H1 (cell line): ENCODE results near the gene VSIR. TPM values are rescaled to one million over a fixed set of nuclear protein-coding genes. Genes with fewer than 3 reads are reported as not detected.

ENCODE experiments used
- CTCF ChIA-PET: fragments of 300-600 bp; sonication (Branson Sonifier 250); formaldehyde crosslinking; loops from one replicate; lab custom pipeline; 2021; ENCODE audit not compliant: partially characterized antibody; lab: Charles Lee
- POLR2A ChIA-PET: fragments of 300-600 bp; sonication (Branson Sonifier 250); formaldehyde crosslinking; loops from one replicate; lab custom pipeline; 2021; ENCODE audit warnings: inconsistent platforms; ENCODE audit not compliant: partially characterized antibody; lab: Charles Lee
- DNase-seq, 2 experiments: peaks; one replicate each; pipeline versions ENCODE4 v3.0.0 to v3.0.0-alpha.2; 2010 to 2022; ENCODE audit warnings: low spot score in 2 of 2, low read depth in 1 of 2, mixed read lengths in 1 of 2
- FAIRE-seq: peaks from 2 replicates; lab custom pipeline; 2011; peaks lifted over from hg19 to GRCh38; lab: Jason Lieb, UNC
- H2AFZ ChIP-seq: 2 replicates; pipeline ENCODE4 v1.8.1; 2012; ENCODE audit warnings: low read length, inconsistent platforms
- H2AK5ac ChIP-seq: 2 replicates; pipeline ENCODE4 v1.6.1; 2013; ENCODE audit warnings: low read depth, low read length
- H2BK120ac ChIP-seq: replicated peaks from 2 replicates; pipeline ENCODE3; 2013; ENCODE audit warnings: low read depth, low read length, inconsistent platforms
- H2BK12ac ChIP-seq: 2 replicates; pipeline ENCODE4 v1.6.1; 2013; ENCODE audit warnings: low read depth, low read length
- H2BK15ac ChIP-seq: 2 replicates; pipeline ENCODE4 v1.6.1; 2013; ENCODE audit warnings: low read length
- H2BK20ac ChIP-seq: 2 replicates; pipeline ENCODE4 v1.6.1; 2013; ENCODE audit warnings: low read length
- H2BK5ac ChIP-seq: 2 replicates; pipeline ENCODE4 v1.6.1; 2013; ENCODE audit warnings: low read depth, low read length
- H3K14ac ChIP-seq: 2 replicates; pipeline ENCODE4 v1.6.1; 2013; ENCODE audit warnings: inconsistent platforms; ENCODE audit not compliant: insufficient read length
- H3K18ac ChIP-seq: 2 replicates; pipeline ENCODE4 v1.6.1; 2013; ENCODE audit warnings: low read length; ENCODE audit errors: extremely low read depth
- H3K23ac ChIP-seq: 2 replicates; pipeline ENCODE4 v1.6.1; 2013; ENCODE audit warnings: inconsistent platforms; ENCODE audit not compliant: insufficient read length
- H3K23me2 ChIP-seq: 2 replicates; pipeline ENCODE4 v1.6.1; 2013; ENCODE audit warnings: low read depth, low read length
- H3K27ac ChIP-seq: 2 replicates; pipeline ENCODE4 v1.6.1; 2011; ENCODE audit warnings: low read depth, low read length, inconsistent platforms
- H3K27me3 ChIP-seq, 4 experiments: replicated peaks in 1 of 4; 1 replicate in 1 of 4; 2 replicates in 3 of 4; pipeline versions ENCODE4 v1.6.1 to v1.8.1; 2011 to 2013; ENCODE audit warnings: low read length in 3 of 4, mild to moderate bottlenecking in 3 of 4, inconsistent platforms in 2 of 4, mixed read lengths in 2 of 4, moderate library complexity in 1 of 4; ENCODE audit not compliant: control insufficient read depth in 3 of 4, insufficient read depth in 3 of 4; ENCODE audit errors: extremely low read depth in 1 of 4
- H3K36me3 ChIP-seq, 4 experiments: 2 replicates each; pipeline versions ENCODE4 v1.6.1 to v1.8.1; 2011 to 2013; ENCODE audit warnings: mild to moderate bottlenecking in 4 of 4, low read length in 3 of 4, moderate library complexity in 2 of 4, control low read depth in 1 of 4, inconsistent platforms in 1 of 4; ENCODE audit not compliant: insufficient read depth in 4 of 4, control insufficient read depth in 2 of 4
- H3K4ac ChIP-seq: replicated peaks from 2 replicates; pipeline ENCODE3; 2013; ENCODE audit warnings: low read length, low read depth, mixed read lengths, inconsistent platforms; ENCODE audit not compliant: insufficient read length
- H3K4me1 ChIP-seq, 4 experiments: replicated peaks in 1 of 4; 1 replicate in 1 of 4; 2 replicates in 3 of 4; pipeline versions ENCODE4 v1.6.1 to v1.8.1; 2011 to 2013; ENCODE audit warnings: low read length in 3 of 4, inconsistent platforms in 2 of 4, mixed read lengths in 1 of 4; ENCODE audit not compliant: insufficient read depth in 4 of 4, control insufficient read depth in 3 of 4
- H3K4me2 ChIP-seq, 2 experiments: 2 replicates each; pipeline versions ENCODE4 v1.6.1 to v1.8.1; 2011 to 2013; ENCODE audit warnings: low read depth in 2 of 2, low read length in 2 of 2, control low read depth in 1 of 2, inconsistent platforms in 1 of 2, mild to moderate bottlenecking in 1 of 2; ENCODE audit not compliant: insufficient read depth in 1 of 2
- H3K4me3 ChIP-seq, 4 experiments: fragments of 200-600, 300-600 bp in 1 of 4; sonication (generic), shearing (Covaris generic), sonication (Bioruptor Twin) in 1 of 4; 2 replicates each; pipeline versions ENCODE4 v1.5.1 to v1.8.1; 2011 to 2016; ENCODE audit warnings: low read length in 4 of 4, low read depth in 3 of 4, control low read depth in 2 of 4, inconsistent platforms in 2 of 4, mild to moderate bottlenecking in 2 of 4, mixed read lengths in 1 of 4, moderate library complexity in 1 of 4; ENCODE audit not compliant: insufficient read depth in 2 of 4; ENCODE audit errors: extremely low read depth in 1 of 4
- H3K56ac ChIP-seq: replicated peaks from 2 replicates; pipeline ENCODE3; 2013; ENCODE audit warnings: low read depth, mild to moderate bottlenecking, mixed read lengths, low read length, inconsistent platforms; ENCODE audit not compliant: insufficient read length
- H3K79me1 ChIP-seq: 2 replicates; pipeline ENCODE4 v1.6.1; 2013; ENCODE audit warnings: low read depth, low read length, control low read depth
- H3K79me2 ChIP-seq, 2 experiments: 2 replicates each; pipeline versions ENCODE4 v1.6.1 to v1.8.1; 2012 to 2013; ENCODE audit warnings: low read length in 2 of 2, mild to moderate bottlenecking in 2 of 2, inconsistent platforms in 1 of 2; ENCODE audit not compliant: insufficient read depth in 2 of 2, control insufficient read depth in 1 of 2
- H3K9ac ChIP-seq, 4 experiments: replicated peaks in 1 of 4; 1 replicate in 1 of 4; 2 replicates in 3 of 4; pipeline versions ENCODE4 v1.6.1 to v1.8.1; 2011 to 2013; ENCODE audit warnings: low read depth in 3 of 4, low read length in 3 of 4, control low read depth in 2 of 4, mild to moderate bottlenecking in 2 of 4, moderate library complexity in 2 of 4, inconsistent platforms in 1 of 4; ENCODE audit errors: extremely low read depth in 1 of 4
- H3K9me3 ChIP-seq, 2 experiments: 2 replicates each; pipeline versions ENCODE4 v1.6.1 to v1.8.1; 2012 to 2013; ENCODE audit warnings: mild to moderate bottlenecking in 2 of 2, moderate library complexity in 2 of 2, control low read depth in 1 of 2, inconsistent platforms in 1 of 2, low read depth in 1 of 2, low read length in 1 of 2, mixed read lengths in 1 of 2; ENCODE audit not compliant: insufficient read depth in 2 of 2
- H4K20me1 ChIP-seq, 2 experiments: replicated peaks in 1 of 2; 2 replicates each; pipeline versions ENCODE3 to v1.8.1; 2011 to 2013; ENCODE audit warnings: inconsistent platforms in 2 of 2, low read length in 2 of 2, mild to moderate bottlenecking in 1 of 2; ENCODE audit not compliant: insufficient read depth in 2 of 2, control insufficient read depth in 1 of 2
- H4K5ac ChIP-seq: 2 replicates; pipeline ENCODE4 v1.6.1; 2013; ENCODE audit warnings: low read length, low read depth, mixed read lengths, inconsistent platforms; ENCODE audit not compliant: insufficient read length
- H4K8ac ChIP-seq: 2 replicates; pipeline ENCODE4 v1.8.0; 2013; ENCODE audit warnings: mild to moderate bottlenecking, moderate library complexity, low read length, inconsistent platforms; ENCODE audit not compliant: insufficient read depth; ENCODE audit errors: extremely low read depth
- H4K91ac ChIP-seq: replicated peaks from 2 replicates; pipeline ENCODE3; 2013; ENCODE audit warnings: low read length, mixed read lengths, inconsistent platforms; ENCODE audit not compliant: insufficient read length
- WGBS, 2 experiments: shearing (Covaris generic) in 1 of 2; methylation state at CpG; one replicate each; pipeline versions ENCODE4 v1.1.6 to v1.1.7; 2013 to 2015; ENCODE audit warnings: low lambda C conversion rate in 2 of 2, mixed read lengths in 2 of 2, inconsistent platforms in 1 of 2, low coverage in 1 of 2, missing lambda C conversion rate in 1 of 2; ENCODE audit not compliant: insufficient replicate concordance in 2 of 2, insufficient coverage in 1 of 2, insufficient read length in 1 of 2; ENCODE audit errors: extremely low coverage in 1 of 2, missing lambda C conversion rate in 1 of 2; 5-methylcytosine and 5-hydroxymethylcytosine counted together
- polyA plus RNA-seq, 7 experiments: library from polyadenylated mRNA; depleted of rRNA in 3 of 7; stranded (reverse) in 5 of 7; unstranded in 2 of 7; fragments of >200 nt in 5 of 7; fragments of 200-250 nt in 2 of 7; gene quantifications; 1 replicate in 5 of 7; 2 replicates in 1 of 7; 4 replicates in 1 of 7; pipeline versions ENCODE4 v1.2.1 to v1.2.3, GENCODE V29; 2011 to 2013; ENCODE audit warnings: missing spikeins in 2 of 7, mixed read lengths in 2 of 7
- total RNA-seq: library from RNA; stranded (reverse); fragmentation: NEBNext Ultra II Directional; extraction: Animal tissue kit (Norgen Biotek cat#: 25700); gene quantifications from 2 replicates; pipeline ENCODE4 v1.2.1, GENCODE V29; 2021

Gene VSIR
- total and polyA plus RNA-seq, 2 of the 8 experiments (the other 6 are each of a cell fraction or from before 2014, with no cell fraction given) = 0.33 TPM; not detected in 1

DNA sequence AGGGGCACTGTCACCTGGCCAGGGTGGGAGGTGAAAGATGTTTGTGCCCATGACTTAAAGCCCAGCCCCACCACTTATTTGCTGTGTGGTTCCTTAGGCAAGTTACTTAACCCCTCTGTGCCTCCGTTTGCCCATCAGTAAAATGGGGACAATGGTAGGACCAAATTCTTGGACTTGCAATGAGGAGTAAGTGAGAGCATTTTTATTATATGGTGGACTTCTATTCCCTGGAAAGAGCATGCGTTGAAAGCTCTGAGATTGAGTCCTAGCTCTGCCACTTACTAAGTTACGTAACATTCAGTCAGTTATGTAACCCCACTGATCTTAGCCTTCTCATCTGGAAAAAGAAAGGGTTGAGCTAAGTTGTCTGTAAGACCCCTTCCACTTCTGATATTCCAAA is 18.8 kb downstream of the VSIR start:
- 84% methylated on average over 3 of the region's 3 CpGs; no CpG with 5 or more reads in 1 of the 2 experiments for WGBS, 2 experiments
- no peak overlapping the region for H4K5ac ChIP-seq
- H3K14ac ChIP-seq = no peak overlapping the region
- POLR2A ChIA-PET = no interaction called here
- H2BK15ac ChIP-seq = no peak overlapping the region
- FAIRE-seq = no peak
- CTCF ChIA-PET = interaction anchor here (1.0 to 2.5 kb wide), 7 partner anchors 8 to 435 kb away, joined by 3 to 9 read pairs (median 4); partner anchors contain the start of gene VSIR
- no peak for DNase-seq
- no peaks in the 10 kb centered on the region for H3K79me1 ChIP-seq
- H3K18ac ChIP-seq = no peak overlapping the region
- H3K79me2 ChIP-seq = no peaks in the 10 kb centered on the region
- no peak overlapping the region for H3K23ac ChIP-seq
- no peak overlapping the region for H2AFZ ChIP-seq
- no peak overlapping the region for H2BK20ac ChIP-seq
- no peak overlapping the region for H3K9ac ChIP-seq
- no peak overlapping the region for H3K27ac ChIP-seq
- H4K8ac ChIP-seq = no peak overlapping the region
- no peaks in the 10 kb centered on the region for H4K20me1 ChIP-seq
- H2BK12ac ChIP-seq = no peak overlapping the region
- H3K56ac ChIP-seq = no peak overlapping the region
- H3K9me3 ChIP-seq = no peaks in the 10 kb centered on the region
- H3K4me3 ChIP-seq = no peak overlapping the region
- H4K91ac ChIP-seq = no peak overlapping the region
- H3K4me1 ChIP-seq = peaks cover 0 to 7% (median 4%) of the 10 kb centered on the region in 4 experiments; a peak in 5 of 7 replicates
- H3K4me2 ChIP-seq = no peak overlapping the region
- H2BK5ac ChIP-seq = no peak overlapping the region
- H3K23me2 ChIP-seq = no peaks in the 10 kb centered on the region
- H2AK5ac ChIP-seq = no peak overlapping the region
- no peaks in the 10 kb centered on the region; a peak in 2 of 7 replicates for H3K27me3 ChIP-seq
- no peak overlapping the region for H2BK120ac ChIP-seq
- H3K36me3 ChIP-seq = no peaks in the 10 kb centered on the region
- H3K4ac ChIP-seq = no peak overlapping the region
